ENCODE data around the gene MAP4K1.
"Not testable (repeated sequence)": the region's sequence is repeated elsewhere in the genome, so short reads cannot be mapped to it uniquely, and the experiment has no call there.

The MAP4K1 gene

GRCh38 chr19:38569368-38569983, 48.3 kb downstream of the MAP4K1 start:
- no peak for DNase-seq (ENCODE audit: low read depth)

DNA sequence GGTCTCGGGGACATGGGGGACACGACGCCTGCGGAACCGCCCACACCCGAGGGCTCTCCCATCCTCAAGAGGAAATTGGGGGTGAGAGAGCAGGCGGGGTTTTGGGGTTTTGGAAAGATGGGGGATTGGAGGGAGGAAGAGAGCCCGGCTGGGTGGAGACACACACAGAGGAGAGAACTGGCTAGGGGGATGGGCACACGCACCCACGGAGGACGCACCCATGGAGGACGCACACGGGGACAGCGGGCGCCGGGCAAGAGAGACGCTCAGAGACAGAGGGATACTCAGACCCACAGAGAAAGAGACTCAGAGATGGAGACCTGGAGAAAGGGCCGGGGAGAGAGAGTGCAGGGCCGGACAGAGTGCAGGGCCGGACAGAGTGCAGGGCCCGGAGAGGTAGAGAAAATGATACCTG, 52.1 kb downstream of the MAP4K1 start:
- DNase-seq (ENCODE audit: low read depth) = no peak

- no peak for DNase-seq (ENCODE audit: low read depth)
Measured at GRCh38 chr19:38564981-38565690, 52.6 kb downstream of the MAP4K1 start.

DNA sequence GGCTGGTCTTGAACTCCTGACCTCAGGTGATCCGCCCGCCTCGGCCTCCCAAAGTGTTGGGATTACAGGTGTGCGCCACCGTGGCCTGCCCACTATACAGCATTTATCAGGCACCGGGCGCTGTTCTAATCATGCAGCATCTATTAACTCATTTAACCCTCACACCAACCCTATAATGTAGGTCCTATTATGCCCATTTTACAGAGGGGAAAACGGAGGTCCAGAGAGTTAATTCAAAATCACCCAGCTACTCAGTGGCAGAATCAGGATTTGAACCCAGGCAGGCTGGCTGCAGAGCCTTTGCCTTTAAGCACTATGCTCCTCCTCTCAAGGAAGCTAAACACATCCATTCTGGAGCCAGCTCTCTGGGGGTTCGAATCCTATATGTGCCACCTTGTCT, 54.3 kb downstream of the MAP4K1 start:
- no peak for DNase-seq (ENCODE audit: low read depth)

DNA sequence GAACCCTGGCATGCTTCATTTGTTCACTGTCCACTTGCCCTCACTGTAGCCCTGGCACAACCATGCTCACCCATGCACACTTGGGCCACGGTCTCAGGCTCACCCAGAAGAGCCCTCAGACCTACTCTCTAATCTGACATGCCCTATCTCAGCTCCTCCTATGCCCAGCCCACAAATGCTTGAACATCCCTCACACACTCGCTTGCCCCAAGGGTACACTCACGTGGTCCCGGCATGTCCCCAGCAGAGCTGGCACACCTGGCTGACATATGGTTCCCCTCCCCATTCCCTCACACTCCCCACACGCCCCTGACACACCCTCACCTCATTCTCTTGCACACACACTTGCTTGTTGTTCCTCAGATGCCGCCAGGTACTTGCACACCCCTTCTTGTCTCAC, 55.7 kb downstream of the MAP4K1 start:
- DNase-seq (ENCODE audit: low read depth) = no peak

- DNase-seq (ENCODE audit: low read depth) = no peak
Measured at GRCh38 chr19:38561658-38562057, 56.1 kb downstream of the MAP4K1 start.

- DNase-seq (ENCODE audit: low read depth) = no peak
Measured at GRCh38 chr19:38561053-38561606, 56.6 kb downstream of the MAP4K1 start.

DNA sequence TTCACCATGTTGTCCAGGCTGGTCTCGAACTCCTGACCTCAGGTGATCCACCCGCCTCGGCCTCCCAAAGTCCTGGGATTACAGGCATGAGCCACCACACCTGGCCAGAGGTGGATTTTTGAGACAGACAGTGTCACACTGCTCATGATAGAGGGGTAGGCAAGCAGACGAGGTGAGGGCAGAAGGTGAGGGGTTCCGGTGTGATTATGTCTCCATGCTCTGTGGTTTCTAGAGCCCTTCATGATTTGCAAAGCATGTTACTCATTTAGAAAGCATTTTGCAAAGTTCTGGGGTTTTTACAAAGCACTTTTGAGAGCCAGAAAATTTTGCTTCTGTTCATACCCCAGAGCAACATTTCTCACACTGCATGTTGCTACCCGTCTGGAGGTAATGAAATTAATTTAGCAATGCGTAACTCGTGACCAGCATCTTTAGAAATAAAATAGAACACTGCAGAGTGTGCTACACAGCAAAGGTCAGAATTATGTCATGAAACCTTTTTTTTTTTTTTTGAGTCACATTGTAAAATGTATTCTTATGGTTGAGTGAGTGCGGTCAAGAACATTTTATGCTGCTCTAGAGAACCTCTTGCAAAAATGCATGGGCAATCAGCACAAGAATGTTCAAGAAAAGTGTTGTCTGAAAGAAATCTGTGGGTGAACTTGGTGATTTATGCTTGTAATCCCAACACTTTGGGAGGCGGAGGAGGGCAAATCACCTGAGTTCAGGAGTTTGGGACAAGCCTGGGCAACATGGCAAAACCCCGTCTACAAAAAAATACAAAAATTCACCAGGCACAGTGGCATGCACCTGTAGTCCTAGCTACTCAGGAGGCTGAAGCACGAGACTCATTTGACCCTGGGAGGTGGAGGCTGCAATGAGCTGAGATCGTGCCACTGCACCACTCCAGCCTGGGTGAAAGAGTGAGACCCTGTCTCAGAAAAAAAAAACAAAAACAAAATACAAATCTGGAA, 58.0 kb downstream of the MAP4K1 start:
- DNase-seq (ENCODE audit: low read depth) = peak; percentile 35

- not testable (repeated sequence) for DNase-seq (ENCODE audit: low read depth)
Measured at GRCh38 chr19:38558933-38559332, 58.8 kb downstream of the MAP4K1 start.

DNA sequence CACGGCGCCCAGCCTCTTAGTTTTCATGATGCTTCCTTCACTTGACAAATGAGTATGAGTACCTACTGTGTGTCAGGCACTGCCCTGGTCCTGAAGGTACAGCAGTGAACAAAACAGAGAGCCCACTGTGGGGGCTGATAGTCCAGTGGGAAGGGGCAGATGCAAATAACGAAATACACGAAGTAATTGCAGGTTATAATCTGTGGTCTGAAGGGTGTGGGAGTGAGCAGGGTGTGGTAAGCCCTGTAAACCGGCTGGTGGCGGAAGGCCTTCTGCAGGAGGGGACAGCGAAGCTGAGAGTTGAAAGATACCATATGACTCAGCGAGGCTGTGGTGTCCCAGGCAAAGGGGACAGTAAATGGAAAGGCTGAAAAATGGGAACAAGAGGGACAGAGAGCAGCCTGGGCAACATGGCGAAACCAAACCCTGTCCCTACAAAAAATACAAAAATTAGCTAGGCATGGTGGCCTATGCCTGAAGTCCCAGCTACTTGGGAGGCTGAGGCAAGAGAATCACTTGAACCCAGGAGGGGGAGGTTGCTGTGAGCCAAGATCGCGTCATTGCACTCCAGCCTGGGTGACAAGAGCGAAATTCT, 60.5 kb downstream of the MAP4K1 start:
- no peak for DNase-seq (ENCODE audit: low read depth)

DNA sequence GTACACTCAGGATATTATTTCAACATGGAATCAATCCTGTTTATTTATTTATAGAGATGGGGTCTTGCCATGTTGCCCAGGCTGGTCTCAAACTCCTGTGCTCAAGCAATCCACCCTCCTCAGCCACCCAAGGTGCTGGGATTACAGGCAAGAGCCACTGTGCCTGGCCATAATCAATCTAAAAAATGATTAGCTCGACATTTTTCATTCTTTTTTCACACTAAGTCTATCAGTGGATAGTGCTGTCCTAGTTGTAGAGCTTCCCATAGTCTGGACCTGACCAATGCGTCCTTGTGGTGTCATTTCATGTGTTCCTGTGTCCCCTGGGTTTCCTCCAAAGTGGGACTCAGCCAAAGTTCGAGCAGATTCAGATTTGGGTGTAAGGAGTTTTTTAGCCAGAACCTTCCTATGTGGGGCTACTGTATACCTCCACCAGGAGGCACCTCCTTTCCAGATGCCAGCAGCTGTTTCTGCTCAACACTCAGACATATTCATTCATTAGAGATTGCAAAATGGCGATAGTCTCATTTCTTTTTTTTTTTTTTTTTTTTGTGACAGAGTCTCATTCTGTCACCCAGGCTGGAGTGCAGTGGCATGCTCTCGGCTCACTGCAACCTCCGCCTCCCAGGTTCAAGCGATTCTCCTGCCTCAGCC, 61.1 kb downstream of the MAP4K1 start:
- no peak for DNase-seq (ENCODE audit: low read depth)

- DNase-seq (ENCODE audit: low read depth) = no peak
Measured at GRCh38 chr19:38555200-38555599, 62.6 kb downstream of the MAP4K1 start.

DNA sequence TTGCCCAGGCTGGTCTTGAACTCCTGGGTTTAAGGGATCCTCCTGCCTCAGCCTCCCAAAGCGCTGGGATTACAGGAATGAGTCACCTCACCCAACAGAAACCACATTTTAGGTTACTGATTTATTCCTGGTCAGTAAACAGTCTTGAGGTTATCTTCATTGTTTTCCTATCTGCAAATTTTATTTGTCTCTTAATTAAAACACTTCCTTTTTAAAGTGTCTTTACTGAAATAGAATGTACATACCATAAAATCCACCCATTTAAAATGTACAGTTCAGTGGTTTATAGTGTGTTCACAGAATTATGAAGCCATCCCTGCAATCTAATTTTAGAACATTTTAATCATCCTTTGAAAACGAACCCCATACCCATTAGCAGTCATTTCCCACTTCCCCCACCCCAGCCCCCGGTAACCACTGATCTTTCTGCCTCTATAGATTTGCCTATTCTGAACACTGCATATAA, 63.0 kb downstream of the MAP4K1 start:
- DNase-seq (ENCODE audit: low read depth) = no peak

GRCh38 chr19:38553239-38553638, 64.5 kb downstream of the MAP4K1 start:
- DNase-seq (ENCODE audit: low read depth) = not testable (repeated sequence)

DNA sequence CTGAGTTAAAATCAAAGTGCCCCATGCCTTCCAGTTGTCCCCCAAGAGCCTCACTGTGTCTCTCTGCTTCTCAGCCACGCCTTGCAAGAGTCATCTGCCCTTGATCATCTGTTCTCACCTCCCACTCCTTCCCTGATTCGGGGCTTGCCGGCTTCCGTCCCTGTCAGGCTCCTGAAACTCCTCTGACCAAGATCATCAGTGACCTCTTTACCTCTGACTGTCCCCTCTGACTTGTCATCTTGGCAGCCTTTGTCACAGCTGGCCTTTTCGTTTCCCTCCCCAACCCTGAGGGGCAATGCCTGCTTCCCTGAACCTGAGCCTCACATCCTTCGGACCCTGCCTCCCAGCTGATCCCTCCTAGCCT, 66.3 kb downstream of the MAP4K1 start:
- no peak for DNase-seq (ENCODE audit: low read depth)

GRCh38 chr19:38550376-38550775, 67.4 kb downstream of the MAP4K1 start:
- no peak for DNase-seq (ENCODE audit: low read depth)

DNA sequence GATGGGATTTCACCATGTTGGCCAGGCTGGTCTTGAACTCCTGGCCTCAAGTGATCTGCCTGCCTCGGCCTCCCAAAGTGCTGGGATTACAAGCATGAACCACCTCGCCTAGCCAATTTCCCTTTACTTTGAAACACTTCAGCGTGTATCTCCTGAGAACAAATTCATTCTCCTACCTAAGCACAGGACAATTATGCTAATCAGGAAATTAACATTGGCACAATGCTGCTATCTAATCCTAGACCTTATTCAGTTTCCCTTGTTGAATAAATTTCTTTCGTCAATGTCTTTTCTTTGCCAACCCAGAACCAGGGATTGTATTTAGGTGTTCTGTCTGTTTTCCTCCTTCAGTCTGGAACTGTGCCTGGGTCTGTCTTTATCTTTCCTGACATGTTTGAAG, 67.8 kb downstream of the MAP4K1 start:
- no peak for DNase-seq (ENCODE audit: low read depth)

DNA sequence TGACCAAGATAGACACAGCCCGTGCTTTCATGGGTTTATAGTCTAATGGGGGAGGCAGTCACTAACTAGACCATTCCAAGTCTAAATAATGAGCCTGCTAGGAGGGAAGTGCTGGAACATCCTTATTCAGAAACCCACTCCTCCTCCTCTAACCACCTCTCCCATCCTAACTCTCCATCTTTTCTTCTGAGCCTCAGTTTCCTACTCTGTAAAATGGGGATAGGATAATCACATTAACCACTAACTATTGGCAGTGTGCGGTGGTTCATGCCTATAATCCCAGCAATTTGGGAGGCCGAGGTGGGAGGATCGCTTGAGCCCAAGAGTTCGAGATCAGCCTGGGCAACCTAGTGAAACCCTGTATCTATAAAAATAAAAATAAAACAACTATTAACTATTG, 68.7 kb downstream of the MAP4K1 start:
- DNase-seq (ENCODE audit: low read depth) = no peak

DNA sequence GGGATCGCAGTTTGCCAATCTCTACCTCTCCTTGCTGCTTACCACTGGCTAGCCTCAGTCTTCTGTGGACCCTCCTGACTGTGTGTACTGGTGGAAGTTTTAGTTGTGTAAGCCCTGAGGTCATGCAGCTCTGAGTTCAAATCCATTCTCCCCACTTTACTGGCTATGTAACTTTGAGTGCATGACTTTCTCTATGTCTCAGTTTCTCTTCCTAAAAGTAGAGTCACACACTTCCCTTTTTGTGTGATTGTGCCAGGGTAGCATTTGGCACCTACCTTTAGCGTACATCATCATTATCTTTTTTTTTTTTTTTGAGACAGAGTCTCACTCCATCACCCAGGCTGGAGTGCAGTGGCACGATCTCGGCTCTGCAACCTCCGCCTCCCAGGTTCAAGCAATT, 70.3 kb downstream of the MAP4K1 start:
- no peak for DNase-seq (ENCODE audit: low read depth)

- peak; percentile 33 for DNase-seq (ENCODE audit: low read depth)
Measured at GRCh38 chr19:38545596-38545995, 72.2 kb downstream of the MAP4K1 start.

DNA sequence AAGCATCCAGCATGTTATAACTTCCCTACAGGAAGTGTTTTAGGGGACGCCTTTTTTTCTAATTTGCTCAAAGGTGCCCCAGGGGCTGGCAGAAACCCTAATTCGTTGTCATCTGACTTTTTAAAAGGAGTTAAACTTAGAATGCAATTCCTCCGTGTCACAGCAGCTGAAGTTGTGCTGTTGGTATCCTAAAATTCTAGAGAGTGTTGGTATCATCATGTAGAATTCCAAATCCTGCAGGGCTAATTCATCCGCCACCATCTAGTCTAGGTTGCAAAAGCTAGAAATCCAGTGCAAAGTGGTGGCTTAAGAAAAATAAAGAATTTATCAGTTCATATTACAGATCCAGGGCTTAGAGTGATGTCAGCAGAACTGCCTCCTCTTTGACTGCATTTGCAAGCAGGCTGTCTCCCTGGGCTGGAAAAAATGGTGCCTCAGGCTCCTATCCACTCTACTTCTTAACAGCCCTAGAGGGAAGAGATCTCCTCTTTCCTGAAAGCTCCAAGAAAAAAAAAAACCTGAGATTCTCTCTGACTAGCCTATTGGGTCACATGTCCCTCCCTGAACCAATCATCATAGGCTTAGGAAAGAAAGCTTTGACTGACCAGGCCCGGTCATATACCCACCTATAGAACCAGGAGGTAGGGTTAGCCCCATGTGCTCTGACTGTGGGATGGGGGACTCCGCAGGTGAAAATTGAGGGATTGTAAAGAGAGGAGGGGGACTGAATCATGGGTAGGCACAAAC, 73.0 kb downstream of the MAP4K1 start:
- peak; percentile 32 for DNase-seq (ENCODE audit: low read depth)
